HEK293 (cell line): ENCODE data around the gene WDR43.
A peak's percentile ranks its signal among the peaks of the same experiment; 100 is the strongest.

ENCODE experiments used
- CTCF ChIA-PET: fragments of 350-600 bp; formaldehyde crosslinking; extraction: SDS; loops from one replicate; lab custom pipeline; 2021; ENCODE audit warnings: antibody characterized with exemption; lab: Yijun Ruan, JAX
- POLR2A ChIA-PET: fragments of 300-600 bp; formaldehyde crosslinking; extraction: SDS; loops from one replicate; lab custom pipeline; 2020; ENCODE audit warnings: antibody characterized with exemption, inconsistent platforms; lab: Yijun Ruan, JAX
- H3K27ac ChIP-seq: fragments of 200-500 bp; sonication (Bioruptor generic); 2 replicates; pipeline ENCODE4 v1.5.1; 2014; ENCODE audit warnings: low read depth, low read length, control low read depth, inconsistent platforms; ENCODE audit errors: extremely low read depth
- H3K36me3 ChIP-seq, 2 experiments: fragments of 200-500 bp in 1 of 2; sonication (Bioruptor generic) in 1 of 2; 1 replicate in 1 of 2; 2 replicates in 1 of 2; pipeline ENCODE4 v1.5.1; 2014 to 2017; ENCODE audit warnings: inconsistent platforms in 2 of 2, low read length in 2 of 2; ENCODE audit not compliant: control insufficient read depth in 2 of 2, insufficient read depth in 1 of 2
- H3K4me1 ChIP-seq: fragments of 200-500 bp; sonication (Bioruptor generic); 2 replicates; pipeline ENCODE4 v1.5.1; 2014; ENCODE audit warnings: mild to moderate bottlenecking, low read length, inconsistent platforms; ENCODE audit not compliant: control insufficient read depth, insufficient read depth
- H3K4me3 ChIP-seq: 2 replicates; pipeline ENCODE4 v1.5.1; 2011; ENCODE audit warnings: low read depth, mild to moderate bottlenecking, control low read depth, low read length, moderate library complexity
- H3K9me3 ChIP-seq: fragments of 200-500 bp; sonication (Bioruptor generic); 2 replicates; pipeline ENCODE4 v1.5.1; 2014; ENCODE audit warnings: low read depth, low read length, inconsistent platforms; ENCODE audit not compliant: control insufficient read depth, insufficient read depth
- HOXD13 ChIP-seq: sonication (generic); formaldehyde crosslinking; IDR thresholded peaks from 2 replicates; pipeline ENCODE4 v1.8.0; 2022; ENCODE audit warnings: missing genetic modification reagents, borderline replicate concordance
- INSM2 ChIP-seq: fragments of 450-650 bp; formaldehyde crosslinking; IDR thresholded peaks from 2 replicates; pipeline ENCODE4 v1.5.1; 2016; ENCODE audit warnings: missing biosample characterization, missing genetic modification characterization
- KLF16 ChIP-seq: fragments of 450-650 bp; formaldehyde crosslinking; IDR thresholded peaks from 2 replicates; pipeline ENCODE4 v1.5.1; 2017; ENCODE audit warnings: missing biosample characterization, missing genetic modification characterization
- KLF7 ChIP-seq: fragments of 450-650 bp; formaldehyde crosslinking; IDR thresholded peaks from 2 replicates; pipeline ENCODE4 v1.5.1; 2016; ENCODE audit warnings: missing biosample characterization, missing genetic modification characterization, borderline replicate concordance
- OSR2 ChIP-seq: fragments of 450-650 bp; formaldehyde crosslinking; IDR thresholded peaks from 2 replicates; pipeline ENCODE4 v1.5.1; 2016; ENCODE audit warnings: missing biosample characterization, missing genetic modification characterization
- SCRT2 ChIP-seq: fragments of 450-650 bp; formaldehyde crosslinking; IDR thresholded peaks from 2 replicates; pipeline ENCODE4 v1.5.1; 2016; ENCODE audit warnings: missing biosample characterization, missing genetic modification characterization
- SP2 ChIP-seq: fragments of 450-650 bp; formaldehyde crosslinking; IDR thresholded peaks from 2 replicates; pipeline ENCODE4 v1.5.1; 2016; ENCODE audit warnings: missing biosample characterization, missing genetic modification characterization
- TRIM28 ChIP-seq: IDR thresholded peaks from 2 replicates; pipeline ENCODE4 v1.6.1; 2011; ENCODE audit warnings: low read length, control low read depth, borderline replicate concordance
- YY1 ChIP-seq: fragments of 450-650 bp; formaldehyde crosslinking; IDR thresholded peaks from 2 replicates; pipeline ENCODE4 v1.5.1; 2018; ENCODE audit warnings: missing biosample characterization, missing genetic modification characterization
- YY2 ChIP-seq: fragments of 450-650 bp; formaldehyde crosslinking; IDR thresholded peaks from 2 replicates; pipeline ENCODE4 v1.5.1; 2016; ENCODE audit warnings: missing biosample characterization, missing genetic modification characterization
- ZBTB11 ChIP-seq: fragments of 450-650 bp; formaldehyde crosslinking; conservative IDR thresholded peaks from 2 replicates; pipeline ENCODE4 v1.5.1; 2016; ENCODE audit warnings: low read depth, missing biosample characterization, missing genetic modification characterization
- ZBTB17 ChIP-seq: fragments of 450-650 bp; formaldehyde crosslinking; IDR thresholded peaks from 2 replicates; pipeline ENCODE4 v1.5.1; 2016; ENCODE audit warnings: missing biosample characterization, missing genetic modification characterization
- ZBTB6 ChIP-seq: fragments of 450-650 bp; formaldehyde crosslinking; IDR thresholded peaks from 2 replicates; pipeline ENCODE4 v1.5.1; 2017; ENCODE audit warnings: missing biosample characterization, missing genetic modification characterization
- ZBTB8A ChIP-seq: fragments of 450-650 bp; formaldehyde crosslinking; IDR thresholded peaks from 2 replicates; pipeline ENCODE4 v1.5.1; 2016; ENCODE audit warnings: missing biosample characterization, missing genetic modification characterization
- ZFHX2 ChIP-seq: fragments of 450-650 bp; formaldehyde crosslinking; conservative IDR thresholded peaks from 2 replicates; pipeline ENCODE4 v1.5.1; 2016; ENCODE audit warnings: missing biosample characterization, missing genetic modification characterization
- ZNF148 ChIP-seq: fragments of 450-650 bp; formaldehyde crosslinking; IDR thresholded peaks from 2 replicates; pipeline ENCODE4 v1.5.0; 2017; ENCODE audit warnings: missing biosample characterization, missing genetic modification characterization, borderline replicate concordance
- ZNF174 ChIP-seq: fragments of 450-650 bp; formaldehyde crosslinking; IDR thresholded peaks from 2 replicates; pipeline ENCODE4 v1.5.0; 2017; ENCODE audit warnings: missing biosample characterization, mild to moderate bottlenecking, missing genetic modification characterization
- ZNF24 ChIP-seq: fragments of 450-650 bp; formaldehyde crosslinking; IDR thresholded peaks from 2 replicates; pipeline ENCODE4 v1.5.1; 2016; ENCODE audit warnings: missing biosample characterization, missing genetic modification characterization
- ZNF366 ChIP-seq: fragments of 450-650 bp; formaldehyde crosslinking; conservative IDR thresholded peaks from 2 replicates; pipeline ENCODE4 v1.5.1; 2016; ENCODE audit warnings: missing biosample characterization, missing genetic modification characterization
- ZNF37A ChIP-seq: fragments of 450-650 bp; IDR thresholded peaks from 2 replicates; pipeline ENCODE4 v1.5.1; 2018; ENCODE audit warnings: missing biosample characterization, missing genetic modification characterization
- ZNF426 ChIP-seq: fragments of 450-650 bp; formaldehyde crosslinking; IDR thresholded peaks from 2 replicates; pipeline ENCODE4 v1.5.1; 2017; ENCODE audit warnings: missing biosample characterization, missing genetic modification characterization, mild to moderate bottlenecking, inconsistent platforms, moderate library complexity
- ZNF501 ChIP-seq: fragments of 450-650 bp; formaldehyde crosslinking; IDR thresholded peaks from 2 replicates; pipeline ENCODE4 v1.5.1; 2016; ENCODE audit warnings: missing biosample characterization, missing genetic modification characterization
- ZNF530 ChIP-seq: fragments of 450-650 bp; formaldehyde crosslinking; IDR thresholded peaks from 2 replicates; pipeline ENCODE4 v1.5.1; 2016; ENCODE audit warnings: low read depth, missing biosample characterization, missing genetic modification characterization
- ZNF580 ChIP-seq: fragments of 450-650 bp; formaldehyde crosslinking; IDR thresholded peaks from 2 replicates; pipeline ENCODE4 v1.5.1; 2016; ENCODE audit warnings: missing biosample characterization, missing genetic modification characterization
- ZNF692 ChIP-seq: fragments of 450-650 bp; formaldehyde crosslinking; IDR thresholded peaks from 2 replicates; pipeline ENCODE4 v1.5.1; 2016; ENCODE audit warnings: missing biosample characterization, missing genetic modification characterization
- ZXDB ChIP-seq: fragments of 450-650 bp; formaldehyde crosslinking; IDR thresholded peaks from 2 replicates; pipeline ENCODE4 v1.5.1; 2016; ENCODE audit warnings: missing biosample characterization, missing genetic modification characterization

WDR43 gene

GRCh38 chr2:28894470-28895188 lies at the start of gene WDR43:
Gene WDR43 (plus strand): TSS chr2:28894667. CDS start chr2:28894699, 32 bp downstream.
- peak within 1 kb of the TSS; percentile 95 for H3K4me3 ChIP-seq
- H3K4me1 ChIP-seq = peaks cover 21% of the 10 kb centered on the region
- H3K27ac ChIP-seq = peak within 1 kb of the TSS; percentile 92
- H3K9me3 ChIP-seq = no peaks in the 10 kb centered on the region
- ChIA-PET CTCF (interaction anchor here (0.6 kb wide), 1 partner anchor 61 kb away, joined by 4 read pairs; no protein-coding TSS in a partner anchor), POLR2A (interaction anchor here (0.6 to 2.1 kb wide), 13 partner anchors 9 to 1265 kb away, joined by 3 to 32 read pairs (median 5); partner anchors contain the start of genes TRMT61B and YPEL5)
- peaks cover 0 to 8% of the 10 kb centered on the region in 2 experiments; a peak in 1 of 3 replicates for H3K36me3 ChIP-seq
- TF ChIP-seq ZXDB (tag by site-specific recombination) (peak; percentile 78; the same call in 1 of the 2 replicates), ZBTB8A (tag by site-specific recombination) (0 out of 2 replicates have a peak, but pooled peaks have one; percentile 13), ZNF24 (tag by site-specific recombination) (peak; percentile 3; the same call in 1 of the 2 replicates), OSR2 (peak; percentile 84), KLF16 (tag by site-specific recombination) (0 out of 2 replicates have a peak, but pooled peaks have one; percentile 8), YY1 (tag by site-specific recombination) (peak; percentile 96), ZNF174 (tag by site-specific recombination) (no peak), ZBTB6 (tag by site-specific recombination) (no peak), YY2 (peak; percentile 95), INSM2 (tag by site-specific recombination) (0 out of 2 replicates have a peak, but pooled peaks have one; percentile 7), ZNF37A (tag by site-specific recombination) (no peak), ZBTB11 (tag by site-specific recombination) (peak; percentile 32; the same call in 1 of the 2 replicates), ZNF426 (tag by site-specific recombination) (no peak), ZNF148 (tag by site-specific recombination) (no peak), ZNF580 (0 out of 2 replicates have a peak, but pooled peaks have one; percentile 1), SP2 (tag by site-specific recombination) (peak; percentile 87), HOXD13 (0 out of 2 replicates have a peak, but pooled peaks have one; percentile 23), SCRT2 (tag by site-specific recombination) (peak; percentile 9; the same call in 1 of the 2 replicates), ZNF501 (tag by site-specific recombination) (0 out of 2 replicates have a peak, but pooled peaks have one; percentile 39), ZBTB17 (peak; percentile 90), ZNF366 (0 out of 2 replicates have a peak, but pooled peaks have one; percentile 23), KLF7 (0 out of 2 replicates have a peak, but pooled peaks have one; percentile 8), ZFHX2 (tag by site-specific recombination) (0 out of 2 replicates have a peak, but pooled peaks have one; percentile 5), TRIM28 (0 out of 2 replicates have a peak, but pooled peaks have one; percentile 40), ZNF692 (tag by site-specific recombination) (peak; percentile 44; the same call in 1 of the 2 replicates), ZNF530 (tag by site-specific recombination) (no peak)
